OCI-LY7 (cell line): ENCODE results near the gene MED13.

ENCODE experiments used
- CTCF ChIP-seq: fragments of 200-600 bp; sonication (generic); conservative IDR thresholded peaks from 2 replicates; pipeline ENCODE4 v1.5.1; 2014; ENCODE audit warnings: mild to moderate bottlenecking, antibody characterized with exemption, low read length, moderate library complexity, mixed read lengths
- EZH2phosphoT487 ChIP-seq: fragments of 200-600 bp; sonication (generic); IDR thresholded peaks from 2 replicates; pipeline ENCODE4 v1.6.1; 2018; ENCODE audit warnings: low read depth, borderline replicate concordance, mild to moderate bottlenecking, mixed run types, antibody characterized with exemption, low read length, moderate library complexity, mixed read lengths

DNA sequence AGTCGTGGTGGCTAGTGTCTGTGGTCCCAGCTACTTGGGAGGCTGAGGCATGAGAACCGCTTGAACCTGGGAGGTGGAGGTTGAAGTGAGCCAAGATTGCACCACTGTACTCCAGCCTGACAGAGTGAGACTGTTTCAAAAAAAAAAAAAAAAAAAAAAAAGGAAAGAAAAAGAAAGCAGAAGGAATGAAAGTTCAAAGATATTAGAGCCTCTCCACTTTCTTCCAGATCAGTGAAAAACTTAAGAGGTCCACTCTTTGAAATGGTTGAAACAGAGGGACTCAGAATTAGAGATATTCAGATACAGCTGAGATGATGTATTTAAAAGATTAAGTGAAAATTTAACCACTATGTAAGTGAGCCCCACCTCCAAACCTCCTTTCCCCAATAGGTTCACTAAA, 16.8 kb downstream of the MED13 start:
- TF ChIP-seq CTCF (no peak), EZH2phosphoT487 (no peak)
